Gastroesophageal sphincter (tissue), 3 donors: ENCODE measurements around the gene DMPK.

Experiments used
- EP300 ChIP-seq: sonication (generic); formaldehyde crosslinking; IDR thresholded peaks from one replicate; pipeline ENCODE4 v1.6.1; 2017; ENCODE audit warnings: antibody characterized with exemption, mild to moderate bottlenecking
- POLR2A ChIP-seq, 2 donors: fragments of 450-650 bp; IDR thresholded peaks; one replicate each; pipeline ENCODE4 v1.6.1; 2017; ENCODE audit warnings: antibody characterized with exemption in 2 of 2, mild to moderate bottlenecking in 2 of 2, moderate library complexity in 1 of 2
- POLR2AphosphoS5 ChIP-seq: sonication (generic); formaldehyde crosslinking; IDR thresholded peaks from one replicate; pipeline ENCODE4 v1.6.1; 2017; ENCODE audit warnings: antibody characterized with exemption
- TF ChIP-seq, protein P1 (sequence below), 4 experiments: fragments of 200-600 bp in 2 of 4; fragments of 450-650 bp in 2 of 4; sonication (generic) in 1 of 4; IDR thresholded peaks; one replicate each; pipeline ENCODE4 v1.5.1; 2017 to 2019; ENCODE audit warnings: antibody characterized with exemption in 4 of 4, mild to moderate bottlenecking in 2 of 4, moderate library complexity in 2 of 4

GRCh38 chr19:45817010-45817724, 34.9 kb upstream of the DMPK start:
- TF ChIP-seq, protein P1, sequence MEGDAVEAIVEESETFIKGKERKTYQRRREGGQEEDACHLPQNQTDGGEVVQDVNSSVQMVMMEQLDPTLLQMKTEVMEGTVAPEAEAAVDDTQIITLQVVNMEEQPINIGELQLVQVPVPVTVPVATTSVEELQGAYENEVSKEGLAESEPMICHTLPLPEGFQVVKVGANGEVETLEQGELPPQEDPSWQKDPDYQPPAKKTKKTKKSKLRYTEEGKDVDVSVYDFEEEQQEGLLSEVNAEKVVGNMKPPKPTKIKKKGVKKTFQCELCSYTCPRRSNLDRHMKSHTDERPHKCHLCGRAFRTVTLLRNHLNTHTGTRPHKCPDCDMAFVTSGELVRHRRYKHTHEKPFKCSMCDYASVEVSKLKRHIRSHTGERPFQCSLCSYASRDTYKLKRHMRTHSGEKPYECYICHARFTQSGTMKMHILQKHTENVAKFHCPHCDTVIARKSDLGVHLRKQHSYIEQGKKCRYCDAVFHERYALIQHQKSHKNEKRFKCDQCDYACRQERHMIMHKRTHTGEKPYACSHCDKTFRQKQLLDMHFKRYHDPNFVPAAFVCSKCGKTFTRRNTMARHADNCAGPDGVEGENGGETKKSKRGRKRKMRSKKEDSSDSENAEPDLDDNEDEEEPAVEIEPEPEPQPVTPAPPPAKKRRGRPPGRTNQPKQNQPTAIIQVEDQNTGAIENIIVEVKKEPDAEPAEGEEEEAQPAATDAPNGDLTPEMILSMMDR (IDR thresholded peaks at IDR 0.05) = peak in 3 of 4 experiments; percentile 90 to 96 (median 95)
- TF ChIP-seq POLR2A (IDR thresholded peaks at IDR 0.05) (no peak), POLR2AphosphoS5 (no peak), EP300 (no peak)
